H54 (cell line): ENCODE results near the gene ARL15.

Experiments used
- DNase-seq: peaks from one replicate; pipeline ENCODE4 v3.0.0; 2011; ENCODE audit warnings: low spot score, mixed read lengths; ENCODE audit not compliant: insufficient read length
- FAIRE-seq: peaks from 3 replicates; lab custom pipeline; 2011; peaks lifted over from hg19 to GRCh38; lab: Jason Lieb, UNC
- POLR2A ChIP-seq: IDR thresholded peaks from 2 replicates; pipeline ENCODE4 v1.6.1; 2011; ENCODE audit warnings: low read depth, mild to moderate bottlenecking, low read length

The ARL15 gene

DNA sequence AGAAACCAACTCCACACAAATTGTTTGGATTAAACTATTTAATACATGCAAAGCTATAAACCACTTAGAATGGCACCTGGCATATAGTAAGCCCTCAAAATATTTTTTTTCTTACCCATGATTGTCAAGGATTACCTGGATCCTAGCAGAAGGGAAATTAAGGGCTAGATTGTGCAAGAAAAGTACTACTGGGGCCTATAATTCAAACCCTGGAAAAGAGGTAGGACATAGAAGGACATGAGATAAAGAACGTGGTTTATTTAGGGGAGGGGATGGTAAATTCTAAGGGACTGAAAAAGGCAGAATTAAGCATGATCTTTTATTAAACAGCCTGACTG, 14.9 kb upstream of the ARL15 start:
- TF ChIP-seq POLR2A, result no peak
- DNase-seq (no peak), FAIRE-seq (no peak)

DNA sequence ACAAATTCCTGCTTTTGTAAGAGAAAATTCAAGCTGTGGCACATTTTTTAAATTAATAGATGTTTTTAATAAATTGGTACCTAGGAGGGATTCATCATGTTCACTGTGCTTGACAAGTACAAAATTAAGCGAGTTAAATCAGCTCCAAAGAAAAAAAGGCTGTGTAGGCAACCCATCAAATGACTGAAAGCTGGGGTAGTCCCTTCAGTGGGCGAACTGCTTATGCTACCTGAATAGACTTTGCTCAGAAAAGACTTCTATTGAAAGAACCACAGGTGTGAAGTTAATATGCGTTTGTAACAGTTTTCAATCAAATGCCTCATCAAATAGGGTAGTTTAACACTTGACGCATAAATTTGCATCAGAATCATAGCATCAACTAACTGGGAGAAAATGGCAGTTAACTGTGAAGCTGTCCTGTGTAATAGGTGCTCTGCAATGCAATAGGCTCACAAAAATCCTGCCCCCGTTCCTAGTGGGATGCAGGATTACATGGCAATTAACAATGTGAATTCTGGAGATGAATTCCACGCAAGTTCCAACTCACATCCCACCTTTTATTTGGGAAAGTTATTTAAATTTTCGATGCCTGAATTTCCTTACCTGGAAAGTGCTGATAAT, 14.4 kb upstream of the ARL15 start:
- no peak for FAIRE-seq
- no peak for TF ChIP-seq POLR2A
- DNase-seq, result no peak

DNA sequence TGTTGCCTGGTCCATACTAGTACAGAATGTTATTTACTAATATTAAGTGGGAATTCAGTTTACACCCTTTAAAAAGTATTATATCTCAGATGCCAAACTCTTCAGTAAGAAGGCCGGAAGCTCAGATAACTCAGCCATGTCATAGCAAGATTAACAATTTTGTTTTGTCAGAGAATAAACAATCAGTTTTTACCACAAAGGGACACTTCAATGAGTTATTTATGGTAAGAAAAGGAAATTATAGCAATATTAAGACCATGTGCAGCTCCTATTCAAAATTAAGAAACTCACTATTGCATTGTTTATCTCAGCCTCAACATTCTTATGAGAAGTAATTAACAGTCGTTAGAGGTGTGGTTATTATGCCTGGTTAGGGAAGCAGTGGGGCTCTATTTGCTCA, 13.1 kb upstream of the ARL15 start:
- no peak for TF ChIP-seq POLR2A
- FAIRE-seq (no peak), DNase-seq (no peak)

DNA sequence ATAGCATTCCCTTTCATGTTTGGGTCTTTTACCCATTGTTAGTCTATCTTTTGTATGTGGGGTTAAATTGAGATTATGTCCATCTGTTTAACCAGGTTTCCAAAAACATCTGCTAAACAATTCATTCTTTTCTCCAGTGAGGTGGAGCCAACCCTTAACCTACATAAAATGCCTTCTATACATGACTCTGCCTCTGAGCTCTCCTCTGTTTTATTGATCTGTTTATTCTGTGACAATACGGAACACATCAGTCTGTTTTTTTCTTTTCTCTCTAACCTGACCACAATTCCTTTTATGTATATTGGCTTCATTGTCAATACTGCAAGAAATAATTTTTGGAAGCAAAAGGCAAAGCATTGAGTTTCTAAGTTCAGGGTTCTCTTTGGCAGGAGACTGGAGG, 9.9 kb upstream of the ARL15 start:
- no peak for FAIRE-seq
- TF ChIP-seq POLR2A, result no peak
- no peak for DNase-seq

DNA sequence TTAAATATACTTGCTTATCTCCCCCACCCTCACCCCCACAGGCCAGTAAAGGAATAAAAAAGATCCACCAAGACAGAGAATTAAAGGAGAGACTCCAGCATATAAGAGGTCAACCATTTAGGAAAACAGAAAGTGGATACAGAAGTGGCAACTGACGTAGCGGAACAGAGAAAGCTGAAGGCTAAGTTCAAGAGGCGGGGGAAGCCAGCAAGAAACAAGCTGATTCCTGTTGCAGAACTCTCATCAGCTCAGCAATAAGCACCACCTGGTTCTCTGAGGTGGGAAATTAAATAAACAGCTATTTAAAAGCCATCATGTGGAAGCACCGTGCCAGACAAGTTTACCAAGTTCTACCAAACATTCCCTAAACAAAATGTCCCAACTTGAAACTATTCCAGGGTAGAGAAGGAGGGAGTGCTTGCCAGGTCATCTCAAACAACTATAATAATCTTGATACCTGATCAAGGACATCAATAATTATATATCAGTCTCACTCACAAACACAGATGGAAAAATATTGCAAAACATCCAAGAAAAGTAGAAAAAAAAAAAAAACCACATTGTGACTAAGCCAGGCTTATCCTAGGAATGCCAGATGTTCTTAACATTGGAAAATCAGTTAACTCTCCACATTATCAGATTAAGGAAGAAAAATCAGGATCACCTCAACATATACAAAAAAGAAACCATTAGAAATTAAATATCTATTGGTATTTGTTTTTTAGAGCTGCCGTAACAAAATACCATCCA, 7.3 kb upstream of the ARL15 start:
- FAIRE-seq, result no peak
- no peak for DNase-seq
- TF ChIP-seq POLR2A, result no peak

DNA sequence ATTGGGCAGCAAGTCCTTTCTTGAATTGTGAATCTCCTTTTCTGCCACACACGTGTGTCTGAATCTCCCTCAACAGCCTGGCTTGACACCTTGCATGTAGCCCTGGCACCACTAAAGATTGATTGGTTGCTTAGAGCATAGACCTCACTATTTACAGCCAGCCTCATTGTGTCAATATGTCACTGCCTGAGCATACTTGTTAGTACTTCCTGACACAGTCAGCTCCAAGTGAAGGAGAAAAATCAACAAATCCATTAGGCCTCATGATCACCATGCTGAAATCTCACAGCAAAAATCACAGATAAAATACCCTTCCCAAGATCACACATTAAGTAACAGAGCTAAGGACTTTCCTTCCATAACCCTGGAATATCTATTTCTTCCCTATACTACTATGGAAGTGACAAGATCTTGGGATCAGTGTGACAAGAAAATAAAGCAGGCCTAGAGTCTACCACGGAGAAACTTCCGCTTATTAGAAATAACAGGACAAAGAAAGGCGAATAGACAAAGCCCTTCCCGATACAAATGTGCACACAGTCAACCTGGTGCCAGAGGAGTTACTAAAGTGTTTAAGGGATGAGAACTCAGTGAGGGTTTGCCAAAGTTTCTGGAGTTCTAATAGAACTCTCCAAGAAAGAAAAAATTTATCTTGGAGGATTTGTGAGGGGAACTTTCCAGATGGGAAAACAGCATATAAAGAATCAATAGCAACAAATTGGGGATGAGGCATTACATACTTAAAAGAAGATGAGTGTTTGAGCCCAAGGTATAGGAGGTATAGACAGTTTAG, 5.6 kb upstream of the ARL15 start:
- FAIRE-seq (no peak), DNase-seq (no peak)
- no peak for TF ChIP-seq POLR2A

DNA sequence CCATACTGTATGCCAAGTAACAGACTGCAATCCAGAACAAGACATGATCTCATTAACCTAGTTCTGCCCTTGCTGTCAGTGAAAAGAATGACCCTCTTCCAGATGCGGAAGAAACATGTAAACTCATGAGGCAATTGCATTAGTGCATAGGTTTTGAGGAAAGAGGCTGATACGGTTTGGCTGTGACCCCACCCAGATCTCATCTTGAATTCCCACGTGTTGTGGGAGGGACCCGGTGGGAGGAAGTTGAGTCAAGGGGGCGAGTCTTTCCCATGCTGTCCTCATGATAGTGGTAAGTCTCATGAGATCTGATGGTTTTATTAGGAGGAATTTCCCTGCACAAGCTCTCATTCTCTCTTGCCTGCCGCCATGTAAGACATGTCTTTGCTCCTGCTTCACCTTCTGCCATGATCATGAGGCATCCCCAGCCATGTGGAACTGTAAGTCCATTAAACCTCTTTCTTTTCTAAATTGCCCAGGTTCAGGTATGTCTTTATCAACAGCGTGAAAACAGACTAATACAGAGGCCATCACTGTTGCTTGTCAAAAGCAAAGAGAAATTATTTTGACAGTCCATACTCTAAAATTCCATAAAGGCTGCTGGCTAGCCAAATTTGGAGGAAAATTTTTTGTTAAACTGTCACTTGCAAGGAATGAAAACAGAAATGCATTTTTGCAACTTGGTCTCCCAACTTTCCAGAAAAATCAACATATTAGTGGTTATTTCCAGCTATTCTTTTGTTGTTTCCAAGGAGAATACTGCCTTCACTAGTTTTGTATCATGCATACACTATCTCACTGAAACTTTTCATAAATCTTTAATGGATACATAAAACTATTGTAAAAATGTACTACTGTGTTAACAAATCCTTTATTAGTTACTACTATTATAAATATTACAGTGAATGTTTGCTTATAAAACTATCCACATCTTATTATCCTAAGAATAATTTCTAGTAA, 3.2 kb upstream of the ARL15 start:
- no peak for TF ChIP-seq POLR2A
- FAIRE-seq (no peak), DNase-seq (no peak)

DNA sequence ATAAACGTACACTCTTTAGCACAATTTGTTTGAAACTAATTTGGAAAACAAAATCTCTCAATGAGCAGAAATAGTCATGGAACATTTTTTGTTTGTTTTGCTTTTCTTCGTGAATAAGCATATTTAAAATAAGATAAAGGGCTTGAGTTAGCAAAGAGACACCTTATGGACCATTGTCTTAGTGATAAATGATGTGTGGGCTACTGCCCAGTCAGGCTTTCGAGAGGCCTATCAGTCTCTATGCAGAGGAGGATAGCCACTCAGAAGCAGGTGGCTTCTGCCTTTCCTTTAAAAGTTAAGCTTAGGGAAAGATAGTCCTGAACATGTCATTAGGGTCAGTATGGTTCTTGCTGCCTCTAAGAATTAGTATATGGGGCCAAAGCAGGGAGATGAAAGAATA, 2.1 kb upstream of the ARL15 start:
- FAIRE-seq, result no peak
- no peak for DNase-seq
- no peak for TF ChIP-seq POLR2A

DNA sequence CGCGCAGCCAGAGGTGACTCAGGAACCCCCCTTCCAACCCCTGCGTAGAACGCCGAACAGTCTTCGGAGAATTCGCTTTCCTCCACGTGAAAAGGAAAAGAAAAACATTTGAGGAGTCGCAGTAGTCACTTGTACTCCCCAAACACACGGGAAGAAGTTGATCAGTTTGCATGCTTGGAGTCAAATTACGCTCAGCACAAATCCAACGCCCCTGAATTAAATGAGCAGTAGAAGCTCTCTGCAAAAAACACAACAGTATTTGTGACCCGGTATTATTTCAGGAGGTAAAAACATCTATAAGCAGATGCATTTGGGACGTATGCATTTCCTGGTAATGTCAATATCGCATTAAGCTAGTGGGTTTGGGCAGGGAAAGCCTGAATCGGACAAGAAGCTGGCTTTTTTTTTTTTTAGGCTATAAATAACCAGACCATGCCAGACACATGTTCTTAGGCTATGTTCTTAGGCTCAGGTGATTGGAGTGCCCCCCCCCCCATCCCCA, 854 bp upstream of the ARL15 start:
- FAIRE-seq (no peak), DNase-seq (no peak)

DNA sequence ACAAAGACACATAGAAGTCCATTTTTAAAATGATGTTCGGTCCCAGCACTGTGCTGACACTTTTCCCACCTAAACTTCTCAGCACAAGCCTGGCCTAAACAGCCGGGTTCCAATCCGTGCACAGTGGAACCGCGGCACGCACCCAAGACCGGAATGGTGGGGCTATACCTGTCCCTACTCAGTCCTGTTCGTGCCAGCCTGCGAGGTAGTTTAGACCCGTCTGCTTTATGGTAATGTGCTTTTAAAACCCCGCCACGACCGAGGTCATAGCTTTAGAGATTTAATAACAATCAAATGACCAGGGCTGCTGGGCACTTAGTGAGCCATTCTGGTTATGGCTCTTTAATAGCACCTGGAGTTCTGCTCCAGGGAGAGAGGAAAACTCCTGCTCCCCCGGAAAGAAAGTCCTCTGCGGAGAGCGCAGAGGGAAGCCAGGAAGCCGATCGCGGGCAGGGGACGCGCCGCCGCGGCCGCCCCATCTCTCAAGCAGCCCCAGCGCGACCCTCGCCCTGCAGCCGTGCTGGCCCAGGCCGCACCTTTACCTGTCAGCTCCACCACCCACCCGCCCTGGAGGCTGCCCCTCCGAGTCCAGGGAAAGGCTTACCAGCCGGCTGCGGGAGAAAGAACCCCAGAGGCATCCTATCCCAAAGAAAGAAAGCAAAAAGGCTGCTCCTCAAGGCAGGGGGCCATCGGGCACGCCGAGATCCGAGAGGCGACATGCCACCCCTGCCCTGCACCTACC, 511 bp downstream of the ARL15 start:
- DNase-seq, result no peak
- TF ChIP-seq POLR2A, result no peak
- FAIRE-seq, result no peak

More for the DNA sequence above, 854 bp upstream of the ARL15 start:
- TF ChIP-seq POLR2A, result no peak

DNA sequence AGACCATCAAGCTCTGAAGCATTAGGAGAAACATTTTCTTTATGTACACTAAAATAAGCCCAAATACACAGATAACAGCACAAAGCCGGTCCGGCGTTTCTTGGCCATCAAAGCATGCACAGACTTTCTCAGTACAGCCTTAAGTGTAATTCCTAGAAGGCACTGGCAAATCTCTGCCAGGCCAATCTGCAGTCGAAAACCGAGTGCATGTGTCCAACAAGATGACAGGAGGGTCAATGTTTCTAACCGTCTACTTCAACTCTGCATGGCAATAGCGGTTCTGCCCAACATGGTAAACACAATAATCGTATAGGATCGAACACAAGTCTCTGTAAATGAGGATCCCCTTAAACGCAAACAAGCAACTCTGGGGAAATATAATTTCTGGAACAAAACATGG, 1.1 kb downstream of the ARL15 start:
- TF ChIP-seq POLR2A, result no peak
- DNase-seq (no peak), FAIRE-seq (no peak)

DNA sequence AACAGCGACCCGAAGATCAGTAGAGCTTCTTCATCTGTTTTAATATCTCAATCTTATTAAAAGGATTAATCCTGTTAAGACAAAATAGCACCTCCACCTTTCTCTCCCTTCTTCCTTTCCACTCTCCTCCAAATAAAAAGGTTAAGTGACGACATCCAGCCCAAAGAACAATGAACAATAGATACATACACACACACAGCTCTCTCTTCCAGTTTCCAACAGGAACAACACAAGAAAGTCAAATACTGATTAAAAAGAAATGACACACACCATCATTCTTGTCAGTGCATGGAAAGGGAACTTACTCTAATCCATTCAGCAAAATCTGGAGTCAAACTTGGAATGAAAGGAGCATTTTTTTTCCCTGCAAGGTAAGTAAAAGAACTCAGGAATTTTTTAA, 2.8 kb downstream of the ARL15 start:
- FAIRE-seq (no peak), DNase-seq (no peak)
- no peak for TF ChIP-seq POLR2A

DNA sequence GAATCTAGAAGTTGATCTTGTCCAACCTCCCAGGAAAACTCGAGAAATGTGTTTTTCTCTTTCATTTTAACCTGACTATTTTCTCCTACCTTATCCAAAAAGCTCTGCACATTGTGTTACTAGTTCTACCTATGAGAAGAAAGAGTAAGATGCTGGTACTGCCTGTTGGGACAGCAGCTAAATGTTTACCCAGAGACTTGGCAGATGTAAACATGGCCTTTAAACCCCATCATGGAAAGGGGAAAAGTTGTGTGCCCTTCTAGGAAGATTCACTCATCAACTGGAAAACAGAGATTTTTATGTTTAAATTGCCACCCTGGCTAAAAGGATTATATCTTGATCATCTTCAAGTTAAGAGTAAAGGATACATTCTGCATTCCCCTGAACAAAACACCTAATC, 3.5 kb downstream of the ARL15 start:
- no peak for DNase-seq
- FAIRE-seq, result no peak
- no peak for TF ChIP-seq POLR2A
